ENCODE results near the gene CIB1.

DNA sequence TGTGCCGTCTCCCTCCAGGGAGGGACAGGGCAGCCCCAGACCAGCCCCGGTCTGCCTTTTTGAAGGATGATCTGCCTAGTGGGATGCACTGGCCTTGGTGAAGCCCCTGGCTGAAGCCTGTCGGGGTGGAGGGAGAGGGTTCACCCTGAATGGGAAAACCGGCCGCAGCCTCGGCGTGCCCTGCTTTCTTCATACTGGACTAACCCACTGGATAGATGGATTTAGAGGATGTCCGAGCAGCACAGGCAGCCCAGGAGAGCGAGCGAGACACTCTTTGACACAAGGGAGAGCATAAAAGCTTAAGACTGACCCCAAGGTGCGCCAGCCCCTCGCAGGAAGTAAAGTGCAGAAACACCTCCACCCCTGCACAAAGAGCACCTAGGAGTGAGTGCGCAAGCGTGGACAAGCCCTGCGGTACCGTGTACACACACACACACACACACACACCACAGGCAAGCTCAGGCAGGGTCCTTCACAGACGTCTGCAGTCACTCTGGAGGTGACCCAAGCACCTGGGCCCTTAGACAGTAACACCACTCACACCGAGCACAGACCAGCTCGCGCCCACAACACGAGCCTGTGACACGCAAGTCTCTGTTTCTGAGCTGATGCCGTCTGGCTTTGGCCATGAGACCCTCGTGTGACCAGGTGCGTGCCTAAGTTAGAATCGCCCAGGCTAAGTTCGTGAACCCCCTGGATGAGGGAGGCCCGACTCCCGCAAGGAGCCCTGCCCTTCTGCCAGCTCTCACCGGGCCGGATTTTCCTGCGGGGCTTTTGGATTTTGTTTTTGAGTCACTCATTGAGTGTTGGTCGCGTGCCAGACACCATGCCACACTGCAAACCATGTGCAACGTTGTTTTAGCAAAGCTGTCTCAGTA is 21.3 kb downstream of the CIB1 start:
- TF ChIP-seq CTCF (IDR thresholded peaks at IDR 0.05) (no peak), POLR2A (IDR thresholded peaks at IDR 0.05) (no peak)

All from breast epithelium (tissue), 3 donors.